HG02588 (cell line): Measurements from ENCODE around the gene TK1.
A peak's percentile ranks its signal among the peaks of the same experiment; 100 is the strongest.

Source experiments
- ATAC-seq: cut with Tn5 transposase; IDR thresholded peaks from one replicate; pipeline ENCODE4 v1.9.1; 2021; ENCODE audit warnings: mild to moderate bottlenecking, moderate library complexity; ENCODE audit not compliant: unreplicated experiment

TK1 gene

DNA sequence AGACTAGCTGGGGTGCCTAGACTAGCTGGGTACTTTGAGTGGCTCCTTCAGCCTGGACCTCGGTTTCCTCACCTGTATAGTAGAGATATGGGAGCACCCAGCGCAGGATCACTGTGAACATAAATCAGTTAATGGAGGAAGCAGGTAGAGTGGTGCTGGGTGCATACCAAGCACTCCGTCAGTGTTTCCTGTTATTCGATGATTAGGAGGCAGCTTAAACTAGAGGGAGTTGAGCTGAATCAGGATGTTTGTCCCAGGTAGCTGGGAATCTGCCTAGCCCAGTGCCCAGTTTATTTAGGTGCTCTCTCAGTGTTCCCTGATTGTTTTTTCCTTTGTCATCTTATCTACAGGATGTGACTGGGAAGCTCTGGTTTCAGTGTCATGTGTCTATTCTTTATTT, 36.2 kb upstream of the TK1 start:
- no peak for ATAC-seq

DNA sequence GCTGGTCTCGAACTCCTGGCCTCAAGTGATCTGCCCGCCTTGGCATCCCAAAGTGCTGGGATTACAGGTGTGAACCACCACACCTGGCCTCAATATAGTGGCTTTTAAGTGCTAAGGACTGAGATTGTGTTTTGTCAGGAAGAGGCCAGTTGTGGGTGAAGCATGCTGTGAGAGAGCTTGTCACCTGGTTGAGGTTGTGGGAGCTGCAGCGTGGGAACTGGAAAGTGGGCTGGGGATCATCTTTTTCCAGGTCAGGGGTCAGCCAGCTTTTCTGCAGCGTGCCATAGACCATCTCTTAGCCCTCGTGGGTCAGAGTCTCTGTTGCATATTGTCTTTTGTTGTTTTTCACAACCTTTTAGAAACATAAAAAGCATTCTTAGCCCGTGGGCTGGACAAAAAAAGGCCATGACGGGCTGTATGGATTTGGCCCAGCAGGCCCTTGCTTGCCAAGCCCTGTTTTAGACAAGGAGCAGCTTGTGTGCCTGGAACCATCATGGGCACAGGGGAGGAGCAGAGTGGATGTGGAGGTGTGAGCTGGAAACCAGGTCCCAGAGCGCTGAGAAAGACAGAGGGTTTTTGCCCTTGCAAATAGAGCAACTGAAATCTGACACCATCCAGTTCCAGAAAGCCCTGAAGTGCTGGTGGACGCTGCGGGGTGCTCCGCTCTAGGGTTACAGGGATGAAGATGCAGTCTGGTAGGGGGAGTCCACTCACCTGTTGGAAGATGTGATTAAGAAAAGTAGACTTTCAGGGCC, 32.7 kb upstream of the TK1 start:
- no peak for ATAC-seq

DNA sequence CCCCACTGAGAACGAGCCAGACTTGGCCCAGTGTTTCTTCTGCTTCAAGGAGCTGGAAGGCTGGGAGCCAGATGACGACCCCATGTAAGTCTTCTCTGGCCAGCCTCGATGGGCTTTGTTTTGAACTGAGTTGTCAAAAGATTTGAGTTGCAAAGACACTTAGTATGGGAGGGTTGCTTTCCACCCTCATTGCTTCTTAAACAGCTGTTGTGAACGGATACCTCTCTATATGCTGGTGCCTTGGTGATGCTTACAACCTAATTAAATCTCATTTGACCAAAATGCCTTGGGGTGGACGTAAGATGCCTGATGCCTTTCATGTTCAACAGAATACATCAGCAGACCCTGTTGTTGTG, 27.8 kb upstream of the TK1 start:
- no peak for ATAC-seq

- ATAC-seq, result peak; percentile 80
Observed at GRCh38 chr17:78214016-78214705, 27.3 kb upstream of the TK1 start, which contains the start of gene BIRC5. BIRC5 (plus strand) TSS chr17:78214253; CDS start chr17:78214317, 64 bp downstream.

- ATAC-seq, result no peak
Observed at GRCh38 chr17:78211032-78211431, 24.2 kb upstream of the TK1 start.

GRCh38 chr17:78210111-78210510, 23.3 kb upstream of the TK1 start:
- ATAC-seq, result no peak

DNA sequence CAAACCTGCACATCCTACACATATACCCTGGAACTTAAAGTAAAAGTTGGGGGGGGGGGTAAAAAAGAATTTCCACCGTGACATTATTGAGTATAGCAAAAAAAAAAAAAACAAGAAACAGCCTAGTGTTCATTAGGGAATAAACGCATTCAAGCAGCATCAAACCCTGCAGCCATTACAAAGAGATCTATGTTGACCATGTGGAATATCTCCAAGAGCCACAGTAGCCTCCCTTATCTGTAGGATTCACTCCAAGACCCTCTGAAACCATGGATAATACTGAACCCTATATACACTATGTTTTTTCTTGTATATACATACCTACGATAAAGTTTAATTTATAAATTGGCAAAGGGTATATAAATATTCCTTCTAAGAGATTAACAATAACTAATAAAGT, 21.6 kb upstream of the TK1 start:
- ATAC-seq, result no peak

DNA sequence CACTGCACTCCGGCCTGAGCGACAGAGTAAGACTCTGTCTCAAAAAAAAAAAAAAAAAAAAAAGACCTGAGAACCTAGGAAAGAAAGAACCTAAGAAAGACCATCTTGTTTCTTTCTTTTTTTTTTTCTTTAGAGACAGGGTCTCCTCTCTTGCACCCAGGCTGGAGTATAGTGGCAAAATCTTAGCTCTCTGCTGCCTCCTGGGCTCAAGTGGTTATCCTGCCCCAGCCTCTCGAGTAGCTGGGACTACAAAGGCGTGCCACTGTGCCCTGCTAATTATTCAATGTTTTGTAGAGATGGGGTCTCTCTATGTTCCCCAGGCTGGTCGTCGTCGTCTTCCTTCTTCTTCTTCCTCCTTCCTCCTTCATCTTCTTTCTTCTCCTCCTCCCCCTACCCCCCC, 19.4 kb upstream of the TK1 start:
- no peak for ATAC-seq

DNA sequence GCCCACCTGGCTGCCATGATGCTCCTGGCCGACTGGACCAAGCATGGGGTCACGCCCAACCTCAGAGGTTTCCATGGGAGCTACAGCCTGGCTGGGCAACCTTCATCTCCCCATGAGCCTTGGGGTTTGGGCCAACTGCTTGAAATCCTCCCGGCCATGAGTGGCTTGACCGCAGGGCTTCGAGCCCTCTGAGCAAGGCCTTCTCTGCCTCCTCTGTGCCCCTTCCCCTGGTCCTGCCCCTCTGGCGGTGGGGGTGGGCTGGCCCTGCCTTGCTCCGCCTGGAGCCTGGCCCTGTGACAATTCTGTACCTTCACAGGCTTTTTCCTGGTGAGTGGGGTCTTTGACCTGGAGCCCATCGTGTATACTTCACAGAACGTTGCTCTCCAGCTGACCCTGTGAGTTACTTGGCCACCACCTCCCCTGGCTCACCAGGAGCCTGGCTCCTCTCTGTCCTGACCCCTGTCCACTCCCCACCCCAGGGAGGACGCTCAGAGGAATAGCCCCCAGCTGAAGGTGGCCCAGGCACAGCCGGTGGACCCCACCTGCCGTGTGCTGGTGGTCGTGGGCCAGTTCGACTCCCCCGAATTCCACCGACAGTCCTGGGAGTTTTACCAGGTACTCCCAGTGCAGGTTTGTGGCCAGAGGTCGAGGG, 18.4 kb upstream of the TK1 start:
- ATAC-seq, result no peak

DNA sequence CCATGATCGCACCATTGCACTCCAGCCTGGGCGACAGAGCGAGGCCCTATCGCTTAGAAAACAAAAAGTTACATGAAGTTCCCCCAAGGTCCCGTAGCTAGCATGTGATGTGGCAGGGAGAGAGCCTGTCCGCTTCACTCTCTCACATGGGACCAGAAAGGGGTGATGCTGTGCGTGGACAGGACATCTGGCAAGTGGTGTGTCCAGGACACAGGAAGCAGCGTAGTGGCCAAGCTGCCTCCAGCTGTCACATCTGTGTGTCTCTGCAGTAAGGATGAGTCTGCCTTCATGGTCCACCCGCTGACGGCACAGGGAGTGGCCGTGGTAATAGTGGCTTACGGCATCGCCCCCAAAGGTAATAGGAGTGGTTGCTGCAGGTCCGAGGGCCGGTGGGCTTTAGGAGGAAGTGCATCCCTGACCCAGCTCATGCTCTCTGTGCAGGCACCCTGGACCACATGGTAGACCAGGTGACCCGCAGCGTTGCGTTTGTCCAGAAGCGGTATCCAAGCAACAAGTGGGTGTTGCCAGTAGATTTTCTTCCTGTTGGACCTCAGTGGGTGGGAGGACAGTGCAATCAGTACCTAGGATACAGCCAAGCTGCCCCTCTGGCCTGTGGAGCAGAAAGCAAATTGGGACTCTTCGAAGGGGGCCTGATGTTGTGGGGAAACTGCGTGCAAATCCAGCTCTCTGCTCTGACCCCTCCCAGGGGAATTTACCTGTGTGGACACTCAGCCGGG, 17.7 kb upstream of the TK1 start:
- no peak for ATAC-seq

DNA sequence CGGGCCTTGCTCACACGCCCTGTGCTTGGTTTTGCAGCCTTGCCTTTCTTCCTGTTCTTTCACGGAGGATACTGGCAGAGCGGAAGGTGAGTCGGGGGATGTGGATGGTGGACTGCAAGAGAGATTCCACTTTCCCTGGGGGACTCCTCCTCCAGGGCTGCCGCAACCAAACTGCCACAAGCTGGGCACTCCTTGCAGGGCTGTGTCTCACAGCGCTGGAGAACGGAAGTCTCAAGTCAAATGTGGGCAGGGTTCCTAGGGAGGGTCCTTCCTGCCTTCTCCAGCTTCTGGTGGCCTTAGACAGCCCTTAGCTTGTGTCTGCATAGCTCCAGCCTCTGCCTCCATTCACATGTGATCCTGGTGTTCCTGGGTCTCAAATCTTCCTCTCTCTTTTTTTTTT, 15.8 kb upstream of the TK1 start:
- no peak for ATAC-seq

GRCh38 chr17:78200451-78200850, 13.6 kb upstream of the TK1 start:
- ATAC-seq, result no peak

- no peak for ATAC-seq
Observed at GRCh38 chr17:78197147-78197832, 10.4 kb upstream of the TK1 start.

GRCh38 chr17:78196716-78197115, 9.9 kb upstream of the TK1 start:
- ATAC-seq, result no peak

- ATAC-seq, result no peak
Observed at GRCh38 chr17:78185981-78186691, 716 bp downstream of the TK1 start.

DNA sequence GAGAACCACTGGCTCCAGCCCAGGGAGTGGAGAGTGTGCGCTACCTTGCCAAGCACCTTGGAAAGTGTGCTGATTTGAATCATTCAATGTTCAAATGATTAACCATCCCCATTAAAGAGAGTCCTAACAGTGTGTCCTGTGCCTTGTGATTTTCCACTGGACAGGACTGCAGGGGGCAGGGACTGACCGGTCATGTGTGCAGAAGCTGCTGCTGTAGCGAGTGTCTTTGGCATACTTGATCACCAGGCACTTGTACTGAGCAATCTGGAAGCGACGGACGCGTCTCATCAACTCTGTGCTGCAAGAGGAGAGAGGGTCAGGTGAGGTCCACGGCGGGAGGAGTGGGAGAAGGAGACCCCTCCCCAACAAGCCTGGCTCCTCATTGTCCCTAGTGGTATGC, 2.0 kb downstream of the TK1 start:
- no peak for ATAC-seq

GRCh38 chr17:78184351-78184750, 2.5 kb downstream of the TK1 start:
- no peak for ATAC-seq

DNA sequence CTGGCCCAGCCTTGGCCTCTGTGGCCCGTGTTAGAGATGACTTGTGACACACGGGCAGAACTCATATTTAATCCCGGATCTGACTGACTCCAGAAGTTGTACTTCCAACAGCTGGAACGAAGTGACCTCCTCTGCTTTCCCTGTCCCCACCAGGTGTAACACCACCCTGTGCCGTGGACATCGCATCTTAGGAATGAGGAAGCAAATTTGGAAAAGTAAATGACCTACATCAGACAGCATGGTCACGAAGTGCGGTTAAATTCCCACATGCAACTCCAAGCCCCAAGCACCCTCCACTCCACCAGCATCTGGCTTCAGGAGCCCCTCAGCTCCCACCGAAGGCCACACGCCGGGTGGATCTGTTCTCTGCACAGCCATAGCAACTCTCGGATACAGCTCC, 2.9 kb downstream of the TK1 start:
- no peak for ATAC-seq

GRCh38 chr17:78182504-78182903, 4.3 kb downstream of the TK1 start:
- ATAC-seq, result no peak

DNA sequence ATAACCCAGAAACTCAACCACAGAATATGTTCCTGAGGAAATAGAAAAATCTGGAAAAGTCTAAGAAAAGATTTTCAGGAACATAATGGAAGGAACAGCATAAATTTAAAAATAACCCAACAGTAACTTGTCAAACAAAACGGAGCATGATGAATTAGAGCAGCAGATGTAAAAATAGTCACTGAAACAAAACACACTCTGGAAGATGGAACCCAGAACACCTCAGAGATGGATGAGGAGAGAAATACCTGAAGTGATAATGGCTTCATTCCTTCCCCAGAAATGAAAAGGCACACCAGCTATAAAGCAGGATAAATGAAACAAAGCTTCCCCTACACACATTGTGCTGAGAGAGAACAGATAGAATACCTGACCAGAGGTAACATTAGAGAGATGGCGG, 6.3 kb downstream of the TK1 start:
- no peak for ATAC-seq
